22Rv1 (cell line): ENCODE measurements around the gene SCYGR6.

Experiments used
- CTCF ChIP-seq: fragments of 450-650 bp; IDR thresholded peaks from 2 replicates; pipeline ENCODE4 v1.5.1; 2017; ENCODE audit warnings: mild to moderate bottlenecking
- ZFX ChIP-seq: fragments of 450-650 bp; IDR thresholded peaks from 2 replicates; pipeline ENCODE4 v1.6.1; 2017; ENCODE audit warnings: antibody characterized with exemption, borderline replicate concordance

- no peak for TF ChIP-seq CTCF
- no peak for TF ChIP-seq ZFX
Measured at GRCh38 chr2:227703961-227704360, 20.6 kb downstream of the SCYGR6 start.
